ENCODE measurements around the gene RTF1.
"Not testable (repeated sequence)": the region's sequence is repeated elsewhere in the genome, so short reads cannot be mapped to it uniquely, and the experiment has no call there.

Gene RTF1

DNA sequence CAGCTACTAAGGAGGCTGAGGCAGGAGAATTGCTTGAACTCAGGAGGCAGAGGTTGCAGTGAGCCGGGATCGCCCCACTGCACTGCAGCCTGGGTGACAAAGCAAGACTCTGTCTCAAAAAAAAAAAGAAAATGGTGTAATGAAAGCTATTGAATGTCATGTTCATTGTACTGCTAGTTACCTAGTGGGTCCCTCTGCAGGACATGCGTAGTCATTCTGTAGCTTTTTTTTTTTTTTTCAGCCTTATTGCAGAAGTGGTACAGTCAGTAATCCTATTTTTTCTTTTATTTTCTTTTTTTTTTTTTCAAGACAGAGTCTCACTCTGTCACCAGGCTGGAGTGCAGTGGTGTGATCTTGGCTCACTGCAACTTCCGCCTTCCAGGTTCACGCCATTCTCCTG is 21.9 kb downstream of the RTF1 start:
- TF ChIP-seq, protein P1, sequence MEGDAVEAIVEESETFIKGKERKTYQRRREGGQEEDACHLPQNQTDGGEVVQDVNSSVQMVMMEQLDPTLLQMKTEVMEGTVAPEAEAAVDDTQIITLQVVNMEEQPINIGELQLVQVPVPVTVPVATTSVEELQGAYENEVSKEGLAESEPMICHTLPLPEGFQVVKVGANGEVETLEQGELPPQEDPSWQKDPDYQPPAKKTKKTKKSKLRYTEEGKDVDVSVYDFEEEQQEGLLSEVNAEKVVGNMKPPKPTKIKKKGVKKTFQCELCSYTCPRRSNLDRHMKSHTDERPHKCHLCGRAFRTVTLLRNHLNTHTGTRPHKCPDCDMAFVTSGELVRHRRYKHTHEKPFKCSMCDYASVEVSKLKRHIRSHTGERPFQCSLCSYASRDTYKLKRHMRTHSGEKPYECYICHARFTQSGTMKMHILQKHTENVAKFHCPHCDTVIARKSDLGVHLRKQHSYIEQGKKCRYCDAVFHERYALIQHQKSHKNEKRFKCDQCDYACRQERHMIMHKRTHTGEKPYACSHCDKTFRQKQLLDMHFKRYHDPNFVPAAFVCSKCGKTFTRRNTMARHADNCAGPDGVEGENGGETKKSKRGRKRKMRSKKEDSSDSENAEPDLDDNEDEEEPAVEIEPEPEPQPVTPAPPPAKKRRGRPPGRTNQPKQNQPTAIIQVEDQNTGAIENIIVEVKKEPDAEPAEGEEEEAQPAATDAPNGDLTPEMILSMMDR (conservative IDR thresholded peaks at IDR 0.05), result 0 out of 2 replicates have a peak, but pooled peaks have one; percentile 8
- H3K27ac ChIP-seq, result not testable (repeated sequence)

DNA sequence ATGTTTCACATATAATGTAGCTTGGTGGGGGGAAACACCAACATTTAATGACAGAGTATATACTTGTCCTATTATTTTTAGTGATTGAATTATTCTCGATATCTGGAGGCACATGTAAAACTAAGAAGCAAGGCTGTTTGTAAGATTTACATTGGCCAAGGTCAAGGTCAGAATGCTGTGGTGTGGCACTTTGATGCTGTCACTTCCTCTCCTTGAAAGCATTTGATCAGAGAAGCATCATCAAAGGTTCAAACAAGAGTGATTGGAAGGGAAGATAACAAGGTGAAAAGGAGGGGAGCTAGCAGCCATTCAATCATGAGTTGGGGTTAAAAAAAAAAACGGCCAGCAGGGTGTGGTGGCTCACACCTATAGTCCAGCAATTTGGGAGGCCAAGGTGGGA is 26.4 kb downstream of the RTF1 start:
- TF ChIP-seq, protein P1 (conservative IDR thresholded peaks at IDR 0.05), result no peak
- no peak overlapping the region for H3K27ac ChIP-seq

DNA sequence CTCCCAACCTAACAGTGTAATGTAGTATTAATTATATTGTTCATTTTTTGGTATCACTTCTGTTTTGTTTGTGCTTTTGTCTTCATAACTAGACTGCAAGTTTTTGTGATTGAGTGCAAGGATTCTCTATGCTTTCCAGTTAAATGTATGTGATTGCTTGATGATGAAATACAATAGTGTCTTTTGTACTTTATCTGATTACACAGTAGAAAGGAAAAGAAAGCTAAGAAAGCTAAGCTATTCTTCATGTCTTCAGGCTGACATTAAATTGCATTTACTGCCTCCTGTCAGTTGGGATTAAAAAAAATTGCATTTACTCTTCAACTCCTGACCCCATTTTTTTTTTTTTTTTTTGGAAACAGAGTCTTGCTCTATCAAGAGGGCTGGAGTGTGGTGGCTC is 28.5 kb downstream of the RTF1 start:
- TF ChIP-seq, protein P1 (conservative IDR thresholded peaks at IDR 0.05), result no peak
- H3K27ac ChIP-seq, result no peak overlapping the region

DNA sequence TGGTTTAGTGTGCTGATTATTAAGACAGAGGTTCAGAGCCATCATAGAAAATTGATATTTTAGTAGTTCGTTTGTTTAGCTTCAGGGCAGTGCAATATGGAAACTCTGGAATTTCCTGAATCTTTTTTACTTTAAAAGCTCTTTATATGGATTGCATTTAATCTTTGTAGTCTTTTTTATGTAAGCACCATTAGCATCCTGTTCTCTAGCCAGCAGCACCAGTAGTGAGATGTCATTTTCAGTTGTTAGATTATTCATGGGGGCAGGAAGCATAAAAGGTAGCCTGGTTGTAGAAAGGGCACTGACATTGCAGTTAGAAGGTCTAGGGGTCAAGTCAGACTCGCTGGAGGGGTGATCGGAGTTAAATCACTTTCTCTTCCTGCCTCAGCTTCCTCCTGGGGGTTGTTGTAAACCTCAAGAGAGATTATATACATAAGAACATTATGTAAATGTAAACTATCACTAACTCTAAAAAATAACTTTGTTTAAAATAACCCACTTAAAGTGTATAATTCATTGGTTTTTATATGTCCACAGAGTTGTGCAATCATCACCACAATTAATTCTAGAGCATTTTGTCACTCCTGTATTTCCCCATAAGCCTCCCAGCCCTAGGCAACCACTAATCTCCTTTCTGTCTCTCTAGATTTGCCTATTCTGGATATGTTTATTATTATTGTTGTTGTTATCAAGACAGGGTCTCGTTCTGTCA is 45.3 kb downstream of the RTF1 start:
- TF ChIP-seq, protein P1 (conservative IDR thresholded peaks at IDR 0.05), result no peak
- H3K27ac ChIP-seq, result no peak overlapping the region

DNA sequence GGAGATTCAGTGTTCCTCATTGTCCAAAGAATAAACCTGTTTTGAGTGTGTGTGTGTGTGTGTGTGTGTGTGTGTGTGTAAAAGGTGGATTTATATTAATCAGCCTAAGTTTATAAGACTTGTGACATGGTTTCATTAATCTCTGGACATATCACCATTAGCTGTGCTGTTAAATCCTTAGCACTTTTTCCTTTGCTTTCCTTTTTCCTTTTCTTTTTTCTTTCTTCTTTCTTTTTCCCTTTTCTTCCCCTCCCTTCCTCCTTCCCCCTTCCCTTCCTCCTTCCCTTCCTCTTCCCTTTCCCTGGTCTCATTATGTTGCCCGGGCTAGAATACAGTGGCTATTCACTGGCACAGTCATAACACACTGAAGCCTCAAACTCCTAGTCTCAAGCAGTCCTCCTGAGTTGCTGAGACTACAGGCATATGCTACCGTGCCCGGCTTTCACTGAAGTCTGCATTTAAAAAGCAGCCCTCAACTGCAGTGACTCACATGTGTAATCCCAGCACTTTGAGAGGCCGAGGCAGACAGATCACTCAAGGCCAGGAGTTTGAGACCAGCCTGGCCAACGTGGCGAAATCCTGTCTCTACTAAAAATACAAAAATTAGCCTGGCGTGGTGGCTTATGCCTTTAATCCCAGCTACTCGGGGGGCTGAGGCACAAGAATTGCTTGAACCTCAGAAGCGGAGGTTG is 48.1 kb downstream of the RTF1 start:
- no peak overlapping the region for H3K27ac ChIP-seq
- TF ChIP-seq, protein P1 (conservative IDR thresholded peaks at IDR 0.05), result no peak

DNA sequence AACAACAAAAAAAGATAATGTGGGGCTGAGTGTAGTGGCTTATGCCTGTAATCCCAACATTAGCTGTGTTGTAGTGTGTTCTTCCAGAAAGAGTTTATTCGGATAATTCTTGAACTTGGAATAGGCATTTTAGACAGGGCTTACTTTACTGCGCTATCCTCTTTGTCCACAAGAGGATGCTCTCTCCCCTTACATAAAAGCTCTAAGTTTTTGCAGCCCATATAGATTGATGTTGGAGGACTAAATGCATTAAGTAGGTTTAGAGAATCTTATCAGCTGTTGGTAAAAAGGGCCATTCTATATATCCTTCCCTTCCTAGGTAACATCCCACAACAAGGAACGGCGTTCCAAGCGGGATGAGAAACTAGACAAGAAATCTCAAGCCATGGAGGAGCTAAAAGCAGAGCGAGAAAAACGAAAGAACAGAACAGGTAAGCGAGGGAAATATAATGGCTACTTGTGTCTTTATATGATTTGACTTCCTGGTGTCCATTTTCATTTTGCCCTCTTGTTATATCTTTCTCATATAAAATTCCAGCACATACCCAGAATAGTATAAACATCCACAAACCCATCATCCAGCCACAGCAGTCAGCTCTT is 49.0 kb downstream of the RTF1 start:
- TF ChIP-seq, protein P1 (conservative IDR thresholded peaks at IDR 0.05), result peak; percentile 98
- no peak overlapping the region for H3K27ac ChIP-seq

DNA sequence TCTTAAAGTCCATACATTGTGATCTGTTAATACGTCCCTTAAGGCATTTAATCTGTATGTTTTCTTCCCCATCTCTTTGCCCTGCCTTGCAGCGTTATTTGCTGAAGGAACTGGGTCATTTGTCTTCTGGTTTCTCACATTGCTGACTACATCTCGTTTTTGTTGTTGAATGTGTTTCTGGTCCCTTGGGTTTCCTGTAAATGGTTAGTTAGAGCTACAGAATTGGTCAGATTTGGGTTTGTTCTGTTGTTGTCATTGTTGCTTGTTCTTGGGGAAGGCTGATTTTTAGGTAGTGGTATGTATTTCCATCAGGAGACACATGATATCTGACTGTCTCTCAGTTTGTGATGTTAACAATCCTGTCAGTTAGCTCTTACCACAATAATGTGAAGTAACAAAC is 49.8 kb downstream of the RTF1 start:
- H3K27ac ChIP-seq, result no peak overlapping the region
- TF ChIP-seq, protein P1 (conservative IDR thresholded peaks at IDR 0.05), result no peak

DNA sequence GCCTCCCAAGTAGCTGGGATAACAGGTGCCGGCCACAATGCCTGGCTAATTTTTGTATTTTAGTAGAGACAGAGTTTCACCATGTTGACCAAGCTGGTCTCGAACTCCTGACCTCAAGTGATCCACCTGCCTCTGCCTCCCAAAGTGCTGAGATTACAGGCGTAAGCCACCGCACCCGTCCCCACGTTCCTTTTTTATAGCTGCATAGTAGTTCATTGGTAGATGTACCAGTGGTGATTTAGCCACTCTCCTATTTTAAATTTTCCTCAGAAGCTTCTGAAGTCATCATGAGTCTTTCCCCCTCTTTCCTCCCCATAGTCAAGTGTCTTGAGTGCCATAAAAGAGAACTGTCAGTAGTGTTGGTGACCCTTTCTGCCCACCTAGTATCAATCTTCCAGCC is 52.7 kb downstream of the RTF1 start:
- H3K27ac ChIP-seq, result not testable (repeated sequence)

Data from VCaP (cell line).